Measurements from ENCODE around the gene GSTO2.

GSTO2 gene

DNA sequence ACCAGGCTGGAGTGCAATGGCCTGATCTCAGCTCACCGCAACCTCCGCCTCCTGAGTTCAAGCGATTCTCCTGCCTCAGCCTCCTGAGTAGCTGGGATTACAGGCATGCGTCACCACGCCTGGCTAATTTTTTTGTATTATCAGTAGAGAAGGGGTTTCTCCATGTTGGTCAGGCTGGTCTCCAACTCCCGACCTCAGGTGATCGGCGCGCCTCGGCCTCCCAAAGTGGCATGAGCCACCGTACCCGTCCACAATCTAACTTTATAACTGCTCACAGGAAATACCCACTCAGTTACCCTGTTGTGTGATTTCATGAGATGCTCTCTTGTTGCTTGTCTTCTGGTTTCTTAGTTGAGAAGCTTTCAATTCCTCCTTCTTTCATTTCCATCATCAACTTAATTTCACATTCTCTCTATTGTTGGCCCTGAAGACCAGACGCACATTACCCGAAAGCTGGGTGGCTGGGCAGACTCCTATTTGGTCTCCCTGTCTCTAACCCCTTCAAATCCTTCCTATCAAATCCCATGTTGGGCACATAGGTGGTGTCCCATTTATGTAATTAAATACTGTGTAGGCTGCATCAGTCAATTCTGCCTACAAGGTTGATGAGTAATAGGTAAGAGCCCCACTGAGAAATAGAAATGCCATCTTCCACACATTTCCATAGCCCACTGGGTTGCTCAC is 1.1 kb upstream of the GSTO2 start:
- TF ChIP-seq, protein P1, sequence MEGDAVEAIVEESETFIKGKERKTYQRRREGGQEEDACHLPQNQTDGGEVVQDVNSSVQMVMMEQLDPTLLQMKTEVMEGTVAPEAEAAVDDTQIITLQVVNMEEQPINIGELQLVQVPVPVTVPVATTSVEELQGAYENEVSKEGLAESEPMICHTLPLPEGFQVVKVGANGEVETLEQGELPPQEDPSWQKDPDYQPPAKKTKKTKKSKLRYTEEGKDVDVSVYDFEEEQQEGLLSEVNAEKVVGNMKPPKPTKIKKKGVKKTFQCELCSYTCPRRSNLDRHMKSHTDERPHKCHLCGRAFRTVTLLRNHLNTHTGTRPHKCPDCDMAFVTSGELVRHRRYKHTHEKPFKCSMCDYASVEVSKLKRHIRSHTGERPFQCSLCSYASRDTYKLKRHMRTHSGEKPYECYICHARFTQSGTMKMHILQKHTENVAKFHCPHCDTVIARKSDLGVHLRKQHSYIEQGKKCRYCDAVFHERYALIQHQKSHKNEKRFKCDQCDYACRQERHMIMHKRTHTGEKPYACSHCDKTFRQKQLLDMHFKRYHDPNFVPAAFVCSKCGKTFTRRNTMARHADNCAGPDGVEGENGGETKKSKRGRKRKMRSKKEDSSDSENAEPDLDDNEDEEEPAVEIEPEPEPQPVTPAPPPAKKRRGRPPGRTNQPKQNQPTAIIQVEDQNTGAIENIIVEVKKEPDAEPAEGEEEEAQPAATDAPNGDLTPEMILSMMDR (IDR thresholded peaks at IDR 0.05; ENCODE audit: borderline replicate concordance, control extremely low read depth, extremely low read depth, insufficient read depth, missing control alignments): no peak
- no peak for DNase-seq (ENCODE audit: low spot score)
- in situ Hi-C loops (cut with MboI; ENCODE audit: low sequenced_read_pairs, unreplicated experiment): no loop called here

DNA sequence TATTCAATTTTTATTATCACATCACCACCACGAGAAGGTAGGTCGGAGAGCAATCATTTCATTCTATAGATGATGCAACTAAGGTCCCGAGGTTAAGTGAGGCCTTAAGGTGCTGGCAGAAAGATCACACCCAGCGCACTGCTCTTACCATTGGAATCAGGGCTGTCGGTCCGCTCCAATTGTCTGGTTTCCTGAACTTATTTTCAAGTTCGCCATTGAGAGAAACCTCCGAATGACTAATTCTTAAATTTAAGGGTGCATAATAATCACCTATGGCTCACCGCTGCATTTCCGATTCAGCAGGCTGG is 625 bp upstream of the GSTO2 start:
- TF ChIP-seq, protein P1 (IDR thresholded peaks at IDR 0.05; ENCODE audit: borderline replicate concordance, control extremely low read depth, extremely low read depth, insufficient read depth, missing control alignments): no peak
- in situ Hi-C loops (cut with MboI; ENCODE audit: low sequenced_read_pairs, unreplicated experiment): no loop called here
- DNase-seq (ENCODE audit: low spot score): no peak

DNA sequence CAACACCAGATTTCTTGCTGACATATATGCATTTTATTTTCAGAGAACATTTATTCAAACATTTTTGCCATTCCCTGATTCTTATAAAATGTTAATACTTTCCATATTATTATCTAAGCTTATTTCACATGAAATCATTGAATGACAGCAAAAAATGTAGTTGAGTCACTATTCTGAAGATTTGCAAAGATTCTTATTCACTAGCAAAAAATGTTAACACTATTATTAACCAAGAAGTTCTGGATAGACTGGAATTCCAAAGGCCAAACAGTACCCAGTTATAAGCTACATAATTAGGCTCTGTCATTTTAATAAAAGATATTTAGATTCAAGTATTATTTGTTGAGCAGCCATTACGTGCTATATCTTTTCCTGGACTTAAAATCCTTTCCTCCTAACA is 4.3 kb downstream of the GSTO2 start:
- in situ Hi-C loops (cut with MboI; ENCODE audit: low sequenced_read_pairs, unreplicated experiment): no loop called here
- TF ChIP-seq, protein P1 (IDR thresholded peaks at IDR 0.05; ENCODE audit: borderline replicate concordance, control extremely low read depth, extremely low read depth, insufficient read depth, missing control alignments): no peak
- DNase-seq (ENCODE audit: low spot score): no peak

DNA sequence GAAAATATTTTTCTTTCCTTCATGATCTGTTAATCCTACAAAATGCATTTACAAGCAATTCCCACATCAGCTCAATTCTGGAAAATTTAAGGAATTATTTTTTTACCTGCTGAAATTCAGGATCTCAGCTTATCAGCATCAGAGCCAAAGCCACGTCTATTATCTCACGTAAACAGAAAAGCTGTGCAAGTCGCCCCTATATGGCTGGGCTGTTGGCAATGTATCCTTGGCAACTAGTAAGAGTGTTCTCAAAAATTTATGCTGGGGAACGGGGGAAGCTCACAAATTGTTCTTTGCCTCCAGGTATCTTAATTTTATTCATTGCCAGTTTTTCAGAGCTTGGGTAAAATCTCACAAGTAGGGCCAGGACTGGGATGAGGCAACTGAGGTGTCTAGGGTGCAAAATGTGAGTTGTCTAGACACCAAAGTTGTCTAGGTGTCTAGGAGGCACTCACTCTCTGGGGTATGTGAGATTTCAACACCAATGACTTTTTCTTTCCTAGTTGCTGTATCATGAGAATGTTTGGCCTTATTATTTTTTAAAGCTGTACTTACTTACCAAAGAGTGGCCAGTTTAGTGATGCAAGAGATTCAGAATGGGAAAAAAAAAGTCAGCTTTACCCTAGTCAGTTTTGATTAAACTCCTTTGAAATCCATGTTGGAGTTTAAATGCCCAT is 5.1 kb downstream of the GSTO2 start:
- DNase-seq (ENCODE audit: low spot score): no peak
- TF ChIP-seq, protein P1 (IDR thresholded peaks at IDR 0.05; ENCODE audit: borderline replicate concordance, control extremely low read depth, extremely low read depth, insufficient read depth, missing control alignments): no peak
- in situ Hi-C loops (cut with MboI; ENCODE audit: low sequenced_read_pairs, unreplicated experiment): no loop called here

DNA sequence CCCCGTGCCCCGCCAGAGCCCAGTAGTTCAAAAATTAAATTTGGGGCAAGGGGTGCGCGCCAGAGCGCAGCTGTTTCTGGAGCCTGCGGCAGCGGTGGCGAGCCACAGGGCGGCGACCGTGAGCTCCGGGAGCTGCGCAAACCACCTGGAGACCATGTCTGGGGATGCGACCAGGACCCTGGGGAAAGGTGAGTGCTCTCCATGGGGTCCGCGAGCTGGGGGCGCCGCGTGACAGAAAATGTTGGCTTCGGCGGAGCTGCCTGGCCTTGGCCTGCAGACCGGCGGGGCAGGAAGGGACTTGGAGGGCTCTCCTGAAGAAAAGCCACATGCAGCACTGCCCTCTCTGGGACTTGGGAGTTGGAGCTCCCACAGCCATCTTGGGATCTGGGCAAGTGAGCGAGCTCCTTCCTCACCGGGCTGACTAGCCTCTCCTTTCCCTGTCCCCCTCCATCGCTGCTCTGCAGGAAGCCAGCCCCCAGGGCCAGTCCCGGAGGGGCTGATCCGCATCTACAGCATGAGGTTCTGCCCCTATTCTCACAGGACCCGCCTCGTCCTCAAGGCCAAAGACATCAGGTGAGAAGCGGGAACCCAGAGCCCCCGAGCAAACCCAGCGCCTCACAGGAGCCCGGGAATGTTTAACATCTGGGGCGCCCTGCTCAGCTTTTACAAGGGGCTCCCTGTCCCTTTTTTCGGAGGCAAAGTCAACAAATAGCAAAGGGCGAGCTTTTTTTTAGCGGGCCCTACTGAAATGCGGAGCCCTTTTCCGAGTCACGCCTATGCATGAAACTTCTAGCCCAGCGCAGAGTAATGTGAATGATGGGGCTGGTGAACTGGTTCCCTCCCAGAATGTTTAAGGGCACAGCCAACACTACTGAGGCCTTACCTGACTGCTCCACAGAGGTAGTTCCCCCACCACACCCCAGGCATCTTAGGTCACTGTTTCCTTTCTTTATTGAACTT is 6.1 kb downstream of the GSTO2 start:
- in situ Hi-C loops (cut with MboI; ENCODE audit: low sequenced_read_pairs, unreplicated experiment): no loop called here
- DNase-seq (ENCODE audit: low spot score): peak; percentile 79
- TF ChIP-seq, protein P1 (IDR thresholded peaks at IDR 0.05; ENCODE audit: borderline replicate concordance, control extremely low read depth, extremely low read depth, insufficient read depth, missing control alignments): peak; percentile 76

DNA sequence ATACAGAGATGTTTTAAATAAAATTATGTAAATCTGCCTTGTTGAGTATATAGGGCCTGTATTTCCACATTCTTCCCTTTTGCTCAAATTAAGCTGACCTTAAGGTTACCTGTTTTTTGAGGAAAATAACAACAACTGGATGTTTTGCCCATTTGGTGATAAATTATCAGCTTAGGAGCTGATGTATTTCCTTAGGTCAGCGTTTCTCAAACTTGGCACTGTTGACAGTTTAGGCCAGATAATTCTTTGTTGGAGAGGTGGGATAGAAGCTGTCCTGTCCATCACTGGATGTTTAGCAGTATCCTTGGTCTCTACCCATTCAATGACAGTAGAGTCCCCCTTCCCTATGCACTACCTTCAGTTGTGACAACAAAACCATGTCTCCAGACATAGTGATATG is 7.2 kb downstream of the GSTO2 start:
- TF ChIP-seq, protein P1 (IDR thresholded peaks at IDR 0.05; ENCODE audit: borderline replicate concordance, control extremely low read depth, extremely low read depth, insufficient read depth, missing control alignments): no peak
- no peak for DNase-seq (ENCODE audit: low spot score)
- in situ Hi-C loops (cut with MboI; ENCODE audit: low sequenced_read_pairs, unreplicated experiment): no loop called here

Data from GM13976 (cell line).